ENCODE data around the gene MOSPD2.

DNA sequence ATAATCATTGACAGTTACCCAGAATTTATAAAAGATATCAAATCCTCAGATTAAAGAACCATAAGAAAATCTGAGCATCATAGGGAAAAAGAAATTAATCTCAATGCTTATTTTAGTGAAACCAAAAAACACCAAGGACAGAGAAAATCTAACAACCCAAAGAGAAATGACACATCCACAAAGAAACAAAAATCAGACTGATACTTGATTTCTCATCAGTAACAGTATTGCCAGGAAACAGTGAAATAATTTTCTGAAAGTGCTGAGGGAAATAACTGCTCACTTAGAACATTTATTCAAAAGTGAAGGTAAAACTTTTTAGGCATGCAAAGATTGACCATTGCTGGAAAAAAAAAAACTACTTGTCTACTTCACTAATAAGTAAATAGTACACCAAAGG, 10.6 kb downstream of the MOSPD2 start:
- TF ChIP-seq RFX5 (IDR thresholded peaks at IDR 0.05; ENCODE audit: low read depth, low read length), result no peak
- no peak for TF ChIP-seq POLR2A (IDR thresholded peaks at IDR 0.05; ENCODE audit: low read depth, low read length)
- TF ChIP-seq, protein P1, sequence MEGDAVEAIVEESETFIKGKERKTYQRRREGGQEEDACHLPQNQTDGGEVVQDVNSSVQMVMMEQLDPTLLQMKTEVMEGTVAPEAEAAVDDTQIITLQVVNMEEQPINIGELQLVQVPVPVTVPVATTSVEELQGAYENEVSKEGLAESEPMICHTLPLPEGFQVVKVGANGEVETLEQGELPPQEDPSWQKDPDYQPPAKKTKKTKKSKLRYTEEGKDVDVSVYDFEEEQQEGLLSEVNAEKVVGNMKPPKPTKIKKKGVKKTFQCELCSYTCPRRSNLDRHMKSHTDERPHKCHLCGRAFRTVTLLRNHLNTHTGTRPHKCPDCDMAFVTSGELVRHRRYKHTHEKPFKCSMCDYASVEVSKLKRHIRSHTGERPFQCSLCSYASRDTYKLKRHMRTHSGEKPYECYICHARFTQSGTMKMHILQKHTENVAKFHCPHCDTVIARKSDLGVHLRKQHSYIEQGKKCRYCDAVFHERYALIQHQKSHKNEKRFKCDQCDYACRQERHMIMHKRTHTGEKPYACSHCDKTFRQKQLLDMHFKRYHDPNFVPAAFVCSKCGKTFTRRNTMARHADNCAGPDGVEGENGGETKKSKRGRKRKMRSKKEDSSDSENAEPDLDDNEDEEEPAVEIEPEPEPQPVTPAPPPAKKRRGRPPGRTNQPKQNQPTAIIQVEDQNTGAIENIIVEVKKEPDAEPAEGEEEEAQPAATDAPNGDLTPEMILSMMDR (conservative IDR thresholded peaks at IDR 0.05; ENCODE audit: low read depth, low read length), result no peak
- no peak for TF ChIP-seq FOS (IDR thresholded peaks at IDR 0.05; ENCODE audit: low read depth, low read length)
- TF ChIP-seq RAD21 (IDR thresholded peaks at IDR 0.05; ENCODE audit: low read length), result no peak
- TF ChIP-seq MXI1 (IDR thresholded peaks at IDR 0.05; ENCODE audit: borderline replicate concordance, low read depth, low read length), result no peak
- no peak for TF ChIP-seq SMC3 (IDR thresholded peaks at IDR 0.05; ENCODE audit: low read depth, low read length)
- TF ChIP-seq BHLHE40 (IDR thresholded peaks at IDR 0.05; ENCODE audit: low read depth, low read length), result no peak
- no peak for TF ChIP-seq NFE2L2 (IDR thresholded peaks at IDR 0.05; ENCODE audit: low read depth, low read length)
- TF ChIP-seq MAFK (IDR thresholded peaks at IDR 0.05; ENCODE audit: low read depth, low read length), result no peak
- no peak for TF ChIP-seq RCOR1 (IDR thresholded peaks at IDR 0.05; ENCODE audit: insufficient replicate concordance, low read length)
- no peak for TF ChIP-seq CHD1 (IDR thresholded peaks at IDR 0.05; ENCODE audit: low read depth, low read length)
- no peak for TF ChIP-seq MAZ (IDR thresholded peaks at IDR 0.05; ENCODE audit: borderline replicate concordance, low read depth, low read length)
